Thyroid gland (tissue), 4 donors: Measurements from ENCODE around the gene SQSTM1.

Source experiments
- CTCF ChIP-seq, 6 experiments: fragments of 200-600 bp in 3 of 6; fragments of 450-650 bp in 3 of 6; sonication (generic) in 3 of 6; IDR thresholded peaks; one replicate each; pipeline ENCODE4 v1.5.1; 2016 to 2019; ENCODE audit warnings: antibody characterized with exemption in 6 of 6, mild to moderate bottlenecking in 2 of 6, inconsistent platforms in 1 of 6, moderate library complexity in 1 of 6
- POLR2A ChIP-seq, 2 donors: fragments of 450-650 bp; IDR thresholded peaks; one replicate each; pipeline ENCODE4 v1.6.1; 2017; ENCODE audit warnings: antibody characterized with exemption in 2 of 2, mild to moderate bottlenecking in 2 of 2, moderate library complexity in 1 of 2

- TF ChIP-seq CTCF (IDR thresholded peaks at IDR 0.05): no peak
- TF ChIP-seq POLR2A (IDR thresholded peaks at IDR 0.05): no peak
Observed at GRCh38 chr5:179798771-179799643, 21.7 kb upstream of the SQSTM1 start.
